Left ventricle myocardium inferior (tissue), 1 donor: ENCODE measurements around the gene PPP2R2C. TPM values are rescaled to one million over a fixed set of nuclear protein-coding genes. Genes with fewer than 3 reads are reported as not detected.
A peak's percentile ranks its signal among the peaks of the same experiment; 100 is the strongest.

ENCODE experiments used
- DNase-seq: peaks from one replicate; pipeline ENCODE4 v3.0.0-alpha.2; 2020
- H3K27ac ChIP-seq: fragments of 200-600 bp; replicated peaks from 2 replicates; pipeline ENCODE4 v1.8.0; 2021
- H3K27me3 ChIP-seq: fragments of 200-600 bp; 2 replicates; pipeline ENCODE4 v1.8.0; 2021; ENCODE audit warnings: low read depth
- H3K36me3 ChIP-seq: fragments of 200-600 bp; 2 replicates; pipeline ENCODE4 v1.8.0; 2021
- H3K4me1 ChIP-seq: fragments of 200-600 bp; 2 replicates; pipeline ENCODE4 v1.8.0; 2021
- H3K4me3 ChIP-seq: fragments of 200-600 bp; 2 replicates; pipeline ENCODE4 v1.8.0; 2021; ENCODE audit warnings: mild to moderate bottlenecking, moderate library complexity
- H3K9me3 ChIP-seq: fragments of 200-600 bp; replicated peaks from 2 replicates; pipeline ENCODE4 v1.8.0; 2021
- intact Hi-C: fragments of 100-400 bp; cut with micrococcal nuclease; formaldehyde crosslinking; loops from one replicate; pipeline ENCODE4 v1.11.0; 2022
- total RNA-seq: library from RNA; stranded (reverse); fragmentation: NEBNext Ultra II Directional; extraction: Animal tissue kit (Norgen Biotek cat#: 25700); gene quantifications from one replicate; pipeline ENCODE4 v1.2.1, GENCODE V29; 2021
- TF ChIP-seq, protein P1 (sequence below): fragments of 200-600 bp; IDR thresholded peaks from 2 replicates; pipeline ENCODE4 v1.8.0; 2021; ENCODE audit warnings: antibody characterized with exemption, mild to moderate bottlenecking, borderline replicate concordance
- donor health status: DM: no; HTN: yes; CAD: no; lungs with severe emphysema.

Gene PPP2R2C
- total RNA-seq, 1 donor from 2014 or later: 9.7 TPM

DNA sequence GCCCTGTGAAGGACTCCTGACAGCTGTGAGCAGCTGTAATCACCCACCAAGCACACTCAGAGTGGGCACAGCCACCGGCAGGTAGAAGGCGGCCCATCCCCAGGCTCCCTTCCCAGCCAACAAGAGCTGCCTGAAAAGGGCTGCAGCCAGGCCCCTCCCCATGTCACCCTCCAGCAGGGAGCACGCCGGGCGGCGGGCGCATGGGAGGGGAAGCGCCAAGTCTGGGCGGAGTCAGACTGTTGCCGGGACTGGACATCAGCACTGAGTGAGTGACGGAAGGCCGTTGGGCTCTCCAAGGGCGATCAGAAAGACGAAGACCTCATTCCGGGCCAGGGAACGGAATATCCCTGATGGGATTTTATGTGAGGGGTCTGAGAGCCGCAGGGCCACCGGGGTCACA is 82.1 kb downstream of the PPP2R2C start:
- H3K27me3 ChIP-seq: peaks cover 34% of the 10 kb centered on the region
- DNase-seq: peak; percentile 61
- no peaks in the 10 kb centered on the region for H3K36me3 ChIP-seq
- H3K9me3 ChIP-seq: no peaks in the 10 kb centered on the region
- TF ChIP-seq, protein P1, sequence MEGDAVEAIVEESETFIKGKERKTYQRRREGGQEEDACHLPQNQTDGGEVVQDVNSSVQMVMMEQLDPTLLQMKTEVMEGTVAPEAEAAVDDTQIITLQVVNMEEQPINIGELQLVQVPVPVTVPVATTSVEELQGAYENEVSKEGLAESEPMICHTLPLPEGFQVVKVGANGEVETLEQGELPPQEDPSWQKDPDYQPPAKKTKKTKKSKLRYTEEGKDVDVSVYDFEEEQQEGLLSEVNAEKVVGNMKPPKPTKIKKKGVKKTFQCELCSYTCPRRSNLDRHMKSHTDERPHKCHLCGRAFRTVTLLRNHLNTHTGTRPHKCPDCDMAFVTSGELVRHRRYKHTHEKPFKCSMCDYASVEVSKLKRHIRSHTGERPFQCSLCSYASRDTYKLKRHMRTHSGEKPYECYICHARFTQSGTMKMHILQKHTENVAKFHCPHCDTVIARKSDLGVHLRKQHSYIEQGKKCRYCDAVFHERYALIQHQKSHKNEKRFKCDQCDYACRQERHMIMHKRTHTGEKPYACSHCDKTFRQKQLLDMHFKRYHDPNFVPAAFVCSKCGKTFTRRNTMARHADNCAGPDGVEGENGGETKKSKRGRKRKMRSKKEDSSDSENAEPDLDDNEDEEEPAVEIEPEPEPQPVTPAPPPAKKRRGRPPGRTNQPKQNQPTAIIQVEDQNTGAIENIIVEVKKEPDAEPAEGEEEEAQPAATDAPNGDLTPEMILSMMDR: no peak
- peak overlapping the region; percentile 64 for H3K27ac ChIP-seq
- intact Hi-C loops: no loop called here
- H3K4me1 ChIP-seq: peaks cover 20% of the 10 kb centered on the region
- H3K4me3 ChIP-seq: peak overlapping the region; percentile 23

DNA sequence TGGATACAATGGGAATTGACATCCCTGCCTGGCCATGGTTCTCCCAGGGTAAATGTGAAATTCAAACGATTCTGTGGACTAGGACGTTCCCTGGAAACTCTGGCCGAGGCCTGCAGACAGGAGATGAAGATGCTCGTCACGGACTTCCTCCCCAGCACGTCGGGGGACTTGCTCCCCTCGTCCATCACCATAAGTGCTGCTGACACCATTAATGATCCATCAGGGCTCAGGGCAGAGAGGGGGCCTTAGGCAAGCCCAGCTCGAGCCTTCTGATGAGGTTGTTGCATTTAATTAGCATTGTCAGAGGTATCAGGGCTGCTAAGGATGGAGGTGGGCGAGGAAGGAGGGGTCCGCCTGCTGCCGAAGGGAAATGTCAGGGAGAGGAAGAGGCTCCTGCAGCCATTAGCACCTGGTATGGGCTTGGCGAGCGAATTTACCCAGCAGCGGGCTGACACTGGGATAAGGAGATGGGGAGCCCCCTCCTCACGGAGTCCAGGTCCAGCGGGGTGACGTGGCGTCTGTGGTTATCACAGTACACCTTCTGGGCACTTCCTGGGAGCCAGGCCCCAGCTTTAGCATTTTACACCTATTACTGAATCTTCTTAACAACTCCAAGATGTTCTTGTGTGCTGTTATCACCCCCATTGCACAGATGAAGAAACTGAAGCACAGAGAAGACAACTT is 83.1 kb downstream of the PPP2R2C start:
- Histone ChIP-seq H3K9me3 (no peaks in the 10 kb centered on the region), H3K4me3 (no peak overlapping the region), H3K27me3 (peaks cover 42% of the 10 kb centered on the region), H3K27ac (no peak overlapping the region), H3K36me3 (no peaks in the 10 kb centered on the region), H3K4me1 (peaks cover 20% of the 10 kb centered on the region)
- TF ChIP-seq, protein P1: no peak
- intact Hi-C loops: no loop called here
- DNase-seq: no peak

DNA sequence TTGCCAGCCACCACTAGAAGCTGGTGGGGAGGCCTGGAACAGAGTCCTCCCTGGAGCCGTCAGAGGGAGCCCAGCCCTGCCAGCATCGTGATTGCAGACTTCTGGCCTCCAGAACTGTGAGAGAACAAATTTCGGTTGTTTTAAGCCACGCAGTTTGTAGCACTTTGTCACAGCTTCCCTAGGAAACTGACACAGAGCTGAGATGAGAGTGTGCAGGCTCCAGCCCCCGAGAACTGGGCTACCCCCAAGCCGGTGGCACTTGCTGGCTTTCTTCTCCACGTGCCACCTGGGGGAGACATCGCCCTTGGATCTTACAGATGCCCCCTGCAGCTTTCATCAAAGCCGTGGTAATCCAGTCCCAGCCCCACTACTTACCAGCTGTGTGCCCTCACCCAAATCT is 83.7 kb downstream of the PPP2R2C start:
- Histone ChIP-seq H3K36me3 (no peaks in the 10 kb centered on the region), H3K4me3 (no peak overlapping the region), H3K4me1 (peaks cover 20% of the 10 kb centered on the region), H3K27ac (no peak overlapping the region), H3K27me3 (peaks cover 46% of the 10 kb centered on the region), H3K9me3 (no peaks in the 10 kb centered on the region)
- no peak for DNase-seq
- TF ChIP-seq, protein P1: no peak
- intact Hi-C loops: no loop called here

DNA sequence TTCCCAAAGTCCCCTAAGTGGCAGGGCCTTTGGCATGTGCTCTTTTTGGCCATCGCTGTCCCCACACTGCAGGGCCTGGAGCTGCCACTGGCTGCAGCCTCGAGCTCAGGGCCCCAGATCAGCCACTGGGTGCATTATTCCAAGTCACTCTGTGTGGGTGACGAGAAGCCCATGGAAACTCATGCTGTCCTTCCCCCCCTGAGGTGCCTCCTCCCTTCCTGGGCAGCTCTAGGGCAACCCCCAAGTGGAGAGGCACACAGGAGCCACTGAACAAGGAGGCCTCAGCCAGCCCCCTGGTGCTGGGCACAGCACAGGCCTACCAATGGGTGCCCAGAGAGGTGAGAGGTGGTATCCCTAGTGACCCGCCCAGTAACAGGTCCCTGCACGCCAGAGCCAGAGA is 84.5 kb downstream of the PPP2R2C start:
- intact Hi-C loops: no loop called here

DNA sequence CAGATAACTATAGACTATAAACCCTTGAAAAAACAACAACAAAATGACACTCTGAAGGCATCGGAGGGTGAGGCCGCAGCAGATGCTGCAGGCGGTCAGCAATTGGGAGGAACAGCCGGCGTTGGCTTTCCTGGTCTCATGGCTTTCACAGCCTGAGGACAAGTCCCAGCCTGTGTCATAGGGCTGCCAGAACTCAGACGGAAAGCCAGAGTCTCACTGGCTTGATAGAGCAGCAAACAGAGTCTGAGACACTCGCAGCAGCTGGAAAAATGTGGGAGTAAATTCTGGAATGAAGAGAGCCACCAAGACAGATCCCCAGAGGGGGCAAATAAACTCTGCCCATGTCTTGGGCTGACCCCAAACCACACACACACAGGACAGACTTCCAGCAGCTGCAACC is 86.3 kb downstream of the PPP2R2C start:
- no peak overlapping the region for H3K27ac ChIP-seq
- peaks cover 67% of the 10 kb centered on the region for H3K27me3 ChIP-seq
- H3K36me3 ChIP-seq: no peaks in the 10 kb centered on the region
- intact Hi-C loops: no loop called here
- H3K4me3 ChIP-seq: no peak overlapping the region
- peak; percentile 34 for DNase-seq
- no peaks in the 10 kb centered on the region for H3K9me3 ChIP-seq
- TF ChIP-seq, protein P1: no peak
- H3K4me1 ChIP-seq: peaks cover 14% of the 10 kb centered on the region

More for the DNA sequence above, 84.5 kb downstream of the PPP2R2C start:
- H3K27ac ChIP-seq: no peak overlapping the region
- H3K4me1 ChIP-seq: peaks cover 20% of the 10 kb centered on the region
- H3K4me3 ChIP-seq: no peak overlapping the region
- TF ChIP-seq, protein P1: no peak
- no peaks in the 10 kb centered on the region for H3K9me3 ChIP-seq
- DNase-seq: no peak
- peaks cover 54% of the 10 kb centered on the region for H3K27me3 ChIP-seq
- no peaks in the 10 kb centered on the region for H3K36me3 ChIP-seq
